ENCODE measurements around the gene MRPL37. TPM values are rescaled to one million over a fixed set of nuclear protein-coding genes. Genes with fewer than 3 reads are reported as not detected.

Gene MRPL37
- total and polyA plus RNA-seq, 2 donors (not counting 1 experiment from before 2014, with no cell fraction given): 9.6 to 37.0 TPM

DNA sequence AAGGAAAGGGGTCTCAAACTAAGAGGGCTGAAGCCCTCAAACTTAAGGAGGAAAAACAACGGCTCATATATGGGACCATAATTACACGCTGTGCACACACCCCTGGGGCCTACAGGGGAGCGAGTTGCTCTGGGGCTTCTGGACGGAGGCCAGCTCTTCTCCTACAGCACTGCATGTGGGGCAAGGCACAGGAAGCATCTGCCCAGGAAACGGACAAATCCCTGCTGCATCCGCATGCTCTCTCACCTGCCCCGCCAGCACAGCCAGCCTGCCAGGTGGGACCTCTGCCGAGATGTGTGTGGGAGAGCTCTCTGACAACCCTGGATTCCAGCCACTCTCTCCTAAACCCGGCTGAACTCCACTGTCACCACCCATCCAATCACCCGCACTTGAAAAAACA, 54.1 kb downstream of the MRPL37 start:
- CTCF ChIA-PET: no interaction called here
- H3K27ac Mint-ChIP-seq: no peak overlapping the region
- H3K4me1 Mint-ChIP-seq: no peaks in the 10 kb centered on the region
- Histone ChIP-seq H3K4me3 (ENCODE audit: control extremely low read depth in 1 of 5, extremely low read depth in 1 of 5, insufficient read depth in 1 of 5, low read depth in 2 of 5, low read length in 4 of 5) (no peak overlapping the region), H3K36me3 (replicated peaks in 1 of 2; ENCODE audit: control extremely low read depth in 1 of 2, control insufficient read depth in 1 of 2, extremely low read depth in 1 of 2, insufficient read depth in 2 of 2, low read length in 1 of 2) (peaks cover 0 to 4% of the 10 kb centered on the region in 2 experiments), H4K20me1 (ENCODE audit: control insufficient read depth, insufficient read depth, low read length, poor library complexity, severe bottlenecking) (no peaks in the 10 kb centered on the region), H3K27me3 (replicated peaks in 1 of 4; ENCODE audit: control extremely low read depth in 1 of 4, control insufficient read depth in 3 of 4, insufficient read depth in 4 of 4, low read length in 3 of 4) (no peaks in the 10 kb centered on the region), H3K79me2 (ENCODE audit: control insufficient read depth, insufficient read depth, low read length) (no peaks in the 10 kb centered on the region), H3K4me1 (ENCODE audit: control insufficient read depth in 2 of 2, insufficient read depth in 2 of 2, low read length in 2 of 2) (no peaks in the 10 kb centered on the region), H3K9ac (ENCODE audit: low read length) (no peak overlapping the region), H3K4me2 (replicated peaks; ENCODE audit: low read depth, low read length, poor library complexity, severe bottlenecking) (no peak overlapping the region), H3K27ac (ENCODE audit: low read length in 2 of 2) (no peak overlapping the region), H3K9me3 (ENCODE audit: control extremely low read depth in 1 of 3, control insufficient read depth in 2 of 3, insufficient read depth in 1 of 3, low read length in 2 of 3) (no peaks in the 10 kb centered on the region), H2AFZ (ENCODE audit: insufficient read depth, low read depth, low read length, poor library complexity, severe bottlenecking) (no peak overlapping the region)
- intact Hi-C loops (cut with micrococcal nuclease): no loop called here
- WGBS (ENCODE audit: insufficient coverage): 12% methylated on average over 10 of the region's 10 CpGs
- POLR2A ChIA-PET: no interaction called here
- DNase-seq (no peak), ATAC-seq (ENCODE audit: low read depth) (no peak)
- no peaks in the 10 kb centered on the region for H3K9me3 Mint-ChIP-seq (ENCODE audit: insufficient read depth)
- TF ChIP-seq EZH2 (IDR thresholded peaks at IDR 0.05; ENCODE audit: borderline replicate concordance, insufficient read depth, low read depth, low read length, poor library complexity, severe bottlenecking) (no peak), CTCF (IDR thresholded peaks at IDR 0.05) (no peak)
- H3K4me3 Mint-ChIP-seq: no peak overlapping the region
- no peaks in the 10 kb centered on the region for H3K27me3 Mint-ChIP-seq

GRCh38 chr1:54255026-54255702, 55.2 kb downstream of the MRPL37 start:
- Mint-ChIP-seq H3K4me1 (no peaks in the 10 kb centered on the region), H3K27ac (no peak overlapping the region), H3K27me3 (no peaks in the 10 kb centered on the region), H3K4me3 (no peak overlapping the region), H3K9me3 (ENCODE audit: insufficient read depth) (no peaks in the 10 kb centered on the region)
- H3K9me3 ChIP-seq (ENCODE audit: control extremely low read depth in 1 of 3, control insufficient read depth in 2 of 3, insufficient read depth in 1 of 3, low read length in 2 of 3): no peaks in the 10 kb centered on the region
- WGBS (ENCODE audit: insufficient coverage): 100% methylated on average over 1 of the region's 9 CpGs
- no peak for DNase-seq
- H2AFZ ChIP-seq (ENCODE audit: insufficient read depth, low read depth, low read length, poor library complexity, severe bottlenecking): no peak overlapping the region
- H3K9ac ChIP-seq (ENCODE audit: low read length): no peak overlapping the region
- intact Hi-C loops (cut with micrococcal nuclease): no loop called here
- no peak overlapping the region for H3K4me2 ChIP-seq (replicated peaks; ENCODE audit: low read depth, low read length, poor library complexity, severe bottlenecking)
- no peaks in the 10 kb centered on the region for H4K20me1 ChIP-seq (ENCODE audit: control insufficient read depth, insufficient read depth, low read length, poor library complexity, severe bottlenecking)
- TF ChIP-seq EZH2 (IDR thresholded peaks at IDR 0.05; ENCODE audit: borderline replicate concordance, insufficient read depth, low read depth, low read length, poor library complexity, severe bottlenecking) (no peak), CTCF (IDR thresholded peaks at IDR 0.05) (no peak)
- H3K27me3 ChIP-seq (replicated peaks in 1 of 4; ENCODE audit: control extremely low read depth in 1 of 4, control insufficient read depth in 3 of 4, insufficient read depth in 4 of 4, low read length in 3 of 4): no peaks in the 10 kb centered on the region
- H3K27ac ChIP-seq (ENCODE audit: low read length in 2 of 2): no peak overlapping the region
- CTCF ChIA-PET: no interaction called here
- H3K36me3 ChIP-seq (replicated peaks in 1 of 2; ENCODE audit: control extremely low read depth in 1 of 2, control insufficient read depth in 1 of 2, extremely low read depth in 1 of 2, insufficient read depth in 2 of 2, low read length in 1 of 2): peaks cover 0 to 4% of the 10 kb centered on the region in 2 experiments
- no peak overlapping the region for H3K4me3 ChIP-seq (ENCODE audit: control extremely low read depth in 1 of 5, extremely low read depth in 1 of 5, insufficient read depth in 1 of 5, low read depth in 2 of 5, low read length in 4 of 5)
- ATAC-seq (ENCODE audit: low read depth): no peak
- H3K4me1 ChIP-seq (ENCODE audit: control insufficient read depth in 2 of 2, insufficient read depth in 2 of 2, low read length in 2 of 2): no peaks in the 10 kb centered on the region
- H3K79me2 ChIP-seq (ENCODE audit: control insufficient read depth, insufficient read depth, low read length): no peaks in the 10 kb centered on the region
- POLR2A ChIA-PET: no interaction called here
